GM10248 (cell line): Measurements from ENCODE around the gene POU2F3.
A peak's percentile ranks its signal among the peaks of the same experiment; 100 is the strongest.

ENCODE experiments used
- CTCF ChIA-PET: fragments of 300-600 bp; sonication (Branson Sonifier 250); formaldehyde crosslinking; extraction: SDS; loops from one replicate; lab custom pipeline; 2021; ENCODE audit warnings: antibody characterized with exemption; lab: Yijun Ruan, JAX
- POLR2A ChIA-PET: fragments of 350-650 bp; sonication (Branson Sonifier 250); formaldehyde crosslinking; extraction: SDS; loops from one replicate; lab custom pipeline; 2020; ENCODE audit warnings: antibody characterized with exemption; lab: Yijun Ruan, JAX
- DNase-seq: peaks from one replicate; pipeline ENCODE4 v3.0.0; 2012; ENCODE audit errors: extremely low spot score
- CTCF ChIP-seq: IDR thresholded peaks from 2 replicates; pipeline ENCODE4 v1.5.1; 2012; ENCODE audit warnings: mild to moderate bottlenecking, low read depth; ENCODE audit errors: extremely low read depth, missing control alignments, control extremely low read depth

Gene POU2F3

GRCh38 chr11:120239713-120240640 lies at the start of gene POU2F3:
Gene POU2F3, plus strand, starts transcription at chr11:120240140. Its CDS starts 204 bp downstream, at chr11:120240344.
- ChIA-PET CTCF (interaction anchor here (1.0 to 25.8 kb wide), 4 partner anchors 10 to 70 kb away, joined by 3 to 792 read pairs (median 112); no protein-coding TSS in a partner anchor), POLR2A (no interaction called here)
- no peak for DNase-seq

GRCh38 chr11:120191058-120191457 lies 48.9 kb upstream of the POU2F3 start:
- no peak for DNase-seq
- ChIA-PET POLR2A (no interaction called here), CTCF (interaction anchor here (0.9 to 1.8 kb wide), 5 partner anchors 12 to 39 kb away, joined by 3 to 4 read pairs (median 4); no protein-coding TSS in a partner anchor)
- TF ChIP-seq CTCF: no peak

More at GRCh38 chr11:120239713-120240640, at the start of gene POU2F3:
- peak; percentile 15 for TF ChIP-seq CTCF

GRCh38 chr11:120192831-120193625 lies 46.9 kb upstream of the POU2F3 start:
- POLR2A ChIA-PET: no interaction called here

GRCh38 chr11:120194166-120194565 lies 45.8 kb upstream of the POU2F3 start:
- CTCF ChIA-PET: interaction anchor here (1.1 to 1.8 kb wide), 5 partner anchors 13 to 109 kb away, joined by 4 to 7 read pairs (median 6); no protein-coding TSS in a partner anchor
- no peak for DNase-seq

More at GRCh38 chr11:120192831-120193625, 46.9 kb upstream of the POU2F3 start:
- CTCF ChIA-PET: interaction anchor here (1.1 to 1.8 kb wide), 5 partner anchors 15 to 110 kb away, joined by 3 to 7 read pairs (median 6); no protein-coding TSS in a partner anchor
- DNase-seq: no peak
- TF ChIP-seq CTCF: no peak

GRCh38 chr11:120195601-120196320 lies 44.2 kb upstream of the POU2F3 start:
- no peak for DNase-seq
- TF ChIP-seq CTCF: no peak
- CTCF ChIA-PET: interaction anchor here (1.4 kb wide), 2 partner anchors 15 to 17 kb away, joined by 4 to 6 read pairs; no protein-coding TSS in a partner anchor
- POLR2A ChIA-PET: no interaction called here

More at GRCh38 chr11:120194166-120194565, 45.8 kb upstream of the POU2F3 start:
- POLR2A ChIA-PET: no interaction called here
- no peak for TF ChIP-seq CTCF
